A549 treated with AZD9567 at 1 μM for 4 hours (cell line): Measurements from ENCODE around the gene IL36A. TPM values are rescaled to one million over a fixed set of nuclear protein-coding genes. Genes with fewer than 3 reads are reported as not detected.

ENCODE experiments used
- total RNA-seq: library from RNA; stranded (reverse); fragments of 200-300 nt; extraction: Qiagen RNA extraction; gene quantifications from 5 replicates; pipeline ENCODE4 v1.2.3, GENCODE V29; 2022; ENCODE audit not compliant: insufficient read depth

The IL36A gene, protein sequence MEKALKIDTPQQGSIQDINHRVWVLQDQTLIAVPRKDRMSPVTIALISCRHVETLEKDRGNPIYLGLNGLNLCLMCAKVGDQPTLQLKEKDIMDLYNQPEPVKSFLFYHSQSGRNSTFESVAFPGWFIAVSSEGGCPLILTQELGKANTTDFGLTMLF
- not detected in 5 replicates for total RNA-seq

DNA sequence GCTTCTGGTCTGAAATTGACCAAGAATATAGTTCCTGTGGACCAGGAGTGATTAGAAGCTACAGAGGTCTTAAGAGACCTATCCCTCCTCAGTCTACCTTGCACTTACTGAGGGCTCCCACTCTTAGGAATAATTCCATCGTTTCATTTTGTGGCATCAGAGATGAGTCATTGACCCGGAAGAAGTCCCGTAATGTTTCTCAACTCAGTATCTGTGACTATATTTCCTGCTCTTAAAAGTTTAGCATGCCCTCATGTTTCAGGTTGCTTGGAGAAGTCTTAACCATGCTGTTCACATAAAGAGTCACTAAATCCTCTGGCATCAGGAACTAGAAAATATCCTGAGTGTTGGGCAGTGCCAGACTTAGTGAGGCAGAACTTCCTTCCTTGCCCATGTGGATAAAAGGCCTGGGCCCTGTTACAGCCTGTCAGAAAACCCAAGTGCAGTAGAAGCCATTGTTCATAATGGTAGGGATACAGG, at the start of gene IL36A:
TSS of gene IL36A (plus strand) at position 430 of the 480 bp plus-strand sequence. CDS start 413 bp downstream, outside the sequence.

GRCh38 chr2:112977559-112978056, 27.7 kb upstream of the IL36A start, which contains the start of gene IL36G:
Gene IL36G (plus strand): TSS chr2:112978006. CDS start chr2:112978639, 633 bp downstream.

DNA sequence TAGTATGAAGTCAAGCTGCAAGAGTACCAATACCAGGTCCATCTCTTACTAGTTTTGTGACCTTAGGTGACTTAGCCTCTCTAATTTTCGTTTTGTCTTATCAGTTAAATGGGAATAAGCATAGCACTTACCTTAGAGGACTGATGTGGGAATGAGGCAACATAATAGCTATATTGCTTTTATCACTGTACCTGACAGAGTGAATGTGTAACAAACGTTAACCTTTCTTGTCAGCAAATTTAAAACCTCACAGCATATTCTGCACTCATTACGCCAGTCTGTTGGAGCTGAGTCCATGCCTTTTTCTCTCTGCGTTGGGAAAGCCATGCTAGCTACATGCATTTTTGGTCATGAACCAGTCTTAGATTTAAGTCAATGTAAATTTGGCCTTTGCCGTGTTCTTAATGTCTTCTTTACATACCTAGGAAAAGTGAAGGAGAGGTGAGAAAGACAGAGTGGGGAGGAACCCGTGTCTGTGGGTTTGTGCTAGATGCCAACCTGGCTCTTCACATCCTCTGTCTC, 47.2 kb downstream of the IL36A start, which contains the start of gene IL36B:
TSS of gene IL36B (minus strand) at position 472 of the 522 bp plus-strand sequence.

Other genes starting within 250 kb of the IL36A start
- 12.2 to 19.3 TPM (median 14.5 TPM) in 5 replicates for gene CKAP2L, start 240.8 kb upstream of the IL36A start, total RNA-seq
- 0.08 to 0.17 TPM (median 0.14 TPM) in 4 of 5 replicates, not detected in the other for gene IL1A, start 221.0 kb upstream of the IL36A start, total RNA-seq
- gene IL1B, start 168.7 kb upstream of the IL36A start, total RNA-seq = 0.08 to 0.27 TPM (median 0.13 TPM) in 4 of 5 replicates, not detected in the other
- not detected in 5 replicates for gene IL37, start 94.3 kb upstream of the IL36A start, total RNA-seq
- gene IL36G, start 27.5 kb upstream of the IL36A start, total RNA-seq = 0.16 TPM in 1 of 5 replicates, not detected in the others
- gene IL36B, start 47.4 kb downstream of the IL36A start, total RNA-seq = 0.10 to 0.17 TPM (median 0.15 TPM) in 3 of 5 replicates, not detected in the others
- 0.02 TPM in 1 of 5 replicates, not detected in the others for gene IL36RN, start 53.7 kb downstream of the IL36A start, total RNA-seq
- not detected in 5 replicates for gene IL1F10, start 62.5 kb downstream of the IL36A start, total RNA-seq
- 0.18 to 0.39 TPM (median 0.32 TPM) in 4 of 5 replicates, not detected in the other for gene IL1RN, start 122.1 kb downstream of the IL36A start, total RNA-seq
- 8.6 to 12.8 TPM (median 10.3 TPM) in 5 replicates for gene PSD4, start 168.5 kb downstream of the IL36A start, total RNA-seq